Measurements from ENCODE around the gene UBE2E2. TPM values are rescaled to one million over a fixed set of nuclear protein-coding genes. Genes with fewer than 3 reads are reported as not detected.

Gene UBE2E2
- total RNA-seq, 1 experiment from 2014 or later, result 38.6 TPM

GRCh38 chr3:23254282-23254681 is 51.2 kb downstream of the UBE2E2 start:
- no peak overlapping the region for H3K56ac ChIP-seq (ENCODE audit: insufficient read length, low read depth, low read length)
- H3K27me3 ChIP-seq (ENCODE audit: insufficient read depth, low read length), result no peaks in the 10 kb centered on the region
- no peaks in the 10 kb centered on the region for H3K9me3 ChIP-seq (ENCODE audit: control insufficient read depth, low read depth, low read length)
- H2BK120ac ChIP-seq (ENCODE audit: low read depth, low read length, poor library complexity, severe bottlenecking), result no peak overlapping the region
- no CpG with 5 or more reads among the region's 2 CpGs for WGBS (ENCODE audit: extremely low coverage, insufficient read length, low lambda C conversion rate)
- H2BK15ac ChIP-seq (ENCODE audit: low read depth, low read length), result no peak overlapping the region
- H3K27ac ChIP-seq (ENCODE audit: insufficient read length, low read depth, low read length), result no peak overlapping the region
- Mint-ChIP-seq H3K9me3 (no peaks in the 10 kb centered on the region; a peak in 1 of 5 replicates), H3K4me1 (peaks cover 4% of the 10 kb centered on the region in 2 experiments; a peak in 2 of 4 replicates), H3K27ac (peak overlapping the region in 1 of 3 experiments; percentile 3; a peak in 1 of 7 replicates), H3K27me3 (ENCODE audit: low read depth) (no peaks in the 10 kb centered on the region), H3K36me3 (ENCODE audit: insufficient read depth in 1 of 3, low read depth in 3 of 3) (peaks cover 0 to 6% (median 0%) of the 10 kb centered on the region in 3 experiments; a peak in 3 of 7 replicates), H3K4me3 (no peak overlapping the region)
- no peak overlapping the region for H2BK5ac ChIP-seq (ENCODE audit: insufficient read length, low read length)
- no peak overlapping the region for H3K4me2 ChIP-seq (ENCODE audit: insufficient read depth, insufficient read length, low read length)
- no peak for DNase-seq
- H3K79me2 ChIP-seq (ENCODE audit: insufficient read depth, low read length), result peaks cover 3% of the 10 kb centered on the region; the same call in 1 of the 2 replicates
- no peak overlapping the region for H3K9ac ChIP-seq (ENCODE audit: extremely low read depth, insufficient read length, low read length)
- no peak overlapping the region for H2BK20ac ChIP-seq (ENCODE audit: low read depth, low read length, poor library complexity, severe bottlenecking)
- H3K14ac ChIP-seq (ENCODE audit: insufficient read depth, low read length), result no peak overlapping the region
- no peak overlapping the region for H3K4ac ChIP-seq (ENCODE audit: low read depth, low read length)
- H2BK12ac ChIP-seq (ENCODE audit: insufficient read length, low read depth, low read length), result no peak overlapping the region
- no peaks in the 10 kb centered on the region for H3K79me1 ChIP-seq (ENCODE audit: insufficient read depth, low read depth, low read length, poor library complexity, severe bottlenecking)
- no peak for TF ChIP-seq CTCF (conservative IDR thresholded peaks at IDR 0.05)
- no peak overlapping the region for H4K8ac ChIP-seq (replicated peaks; ENCODE audit: insufficient read length, low read depth, low read length)
- H3K18ac ChIP-seq (ENCODE audit: insufficient read length, low read depth, low read length), result no peak overlapping the region
- H4K91ac ChIP-seq (ENCODE audit: insufficient read length, low read depth, low read length), result no peak overlapping the region
- no peaks in the 10 kb centered on the region for H3K23me2 ChIP-seq (ENCODE audit: insufficient read length, low read depth, low read length, poor library complexity, severe bottlenecking)
- no peak overlapping the region for H2AK5ac ChIP-seq (ENCODE audit: insufficient read length, low read length)
- H4K20me1 ChIP-seq (ENCODE audit: control insufficient read depth, insufficient read depth, insufficient read length), result no peaks in the 10 kb centered on the region
- H2AFZ ChIP-seq (ENCODE audit: low read length), result no peak overlapping the region
- H3K23ac ChIP-seq (ENCODE audit: insufficient read length, low read depth, low read length), result no peak overlapping the region
- no peaks in the 10 kb centered on the region for H3K4me1 ChIP-seq (ENCODE audit: insufficient read depth, low read length)
- H3T11ph ChIP-seq (ENCODE audit: low read length), result no peak overlapping the region
- no peak overlapping the region for H4K5ac ChIP-seq (ENCODE audit: insufficient read length, low read depth, low read length)

Measured in H9 (cell line).